GM23248 (cell line): ENCODE results near the gene MIP.

Source experiments
- EZH2 ChIP-seq: fragments of 200-600 bp; sonication (generic); IDR thresholded peaks from 2 replicates; pipeline ENCODE4 v1.6.1; 2018; ENCODE audit warnings: antibody characterized with exemption, mild to moderate bottlenecking; ENCODE audit not compliant: insufficient read depth, poor library complexity, severe bottlenecking
- EZH2phosphoT487 ChIP-seq: fragments of 200-600 bp; sonication (generic); IDR thresholded peaks from 2 replicates; pipeline ENCODE4 v1.6.1; 2018; ENCODE audit warnings: antibody characterized with exemption, moderate library complexity, mild to moderate bottlenecking, low read depth; ENCODE audit not compliant: insufficient read depth

DNA sequence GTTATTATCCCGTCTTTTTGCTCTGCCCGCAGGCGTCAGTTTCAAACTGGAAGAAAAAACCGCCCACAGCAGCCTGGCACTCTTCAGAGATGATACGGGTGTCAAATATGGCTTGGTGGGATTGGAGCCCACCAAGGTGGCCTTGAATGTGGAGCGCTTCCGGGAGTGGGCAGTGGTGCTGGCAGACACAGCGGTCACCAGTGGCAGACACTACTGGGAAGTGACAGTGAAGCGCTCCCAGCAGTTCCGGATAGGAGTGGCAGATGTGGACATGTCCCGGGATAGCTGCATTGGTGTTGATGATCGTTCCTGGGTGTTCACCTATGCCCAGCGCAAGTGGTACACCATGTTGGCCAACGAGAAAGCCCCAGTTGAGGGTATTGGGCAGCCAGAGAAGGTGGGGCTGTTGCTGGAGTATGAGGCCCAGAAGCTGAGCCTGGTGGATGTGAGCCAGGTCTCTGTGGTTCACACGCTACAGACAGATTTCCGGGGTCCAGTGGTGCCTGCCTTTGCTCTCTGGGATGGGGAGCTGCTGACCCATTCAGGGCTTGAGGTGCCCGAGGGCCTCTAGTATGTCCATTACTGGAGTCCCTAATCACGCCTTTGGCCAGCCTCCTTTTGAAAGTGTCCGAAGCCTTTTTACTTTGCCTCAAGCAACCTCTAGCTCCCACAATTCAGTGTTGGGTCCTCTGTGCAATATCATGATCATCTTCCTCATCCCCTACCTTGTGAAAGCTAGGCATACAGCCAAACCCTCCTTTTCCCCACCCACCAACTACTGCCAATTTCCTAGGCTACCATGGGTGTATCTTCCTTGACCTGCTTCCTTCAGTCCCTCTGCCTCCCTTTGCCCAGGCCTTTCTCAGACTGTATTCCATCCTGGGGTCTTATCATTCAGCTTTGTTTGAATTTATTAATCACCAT is 14.8 kb upstream of the MIP start:
- TF ChIP-seq EZH2phosphoT487 (no peak), EZH2 (no peak)
